Medulla oblongata (tissue), 1 donor: ENCODE data around the gene GCNT1.

Experiments
- DNase-seq: peaks from one replicate; pipeline ENCODE4 v3.0.0-alpha.2; 2015; ENCODE audit errors: extremely low spot score

The GCNT1 gene

GRCh38 chr9:76534026-76534425 is 75.0 kb downstream of the GCNT1 start:
- no peak for DNase-seq

DNA sequence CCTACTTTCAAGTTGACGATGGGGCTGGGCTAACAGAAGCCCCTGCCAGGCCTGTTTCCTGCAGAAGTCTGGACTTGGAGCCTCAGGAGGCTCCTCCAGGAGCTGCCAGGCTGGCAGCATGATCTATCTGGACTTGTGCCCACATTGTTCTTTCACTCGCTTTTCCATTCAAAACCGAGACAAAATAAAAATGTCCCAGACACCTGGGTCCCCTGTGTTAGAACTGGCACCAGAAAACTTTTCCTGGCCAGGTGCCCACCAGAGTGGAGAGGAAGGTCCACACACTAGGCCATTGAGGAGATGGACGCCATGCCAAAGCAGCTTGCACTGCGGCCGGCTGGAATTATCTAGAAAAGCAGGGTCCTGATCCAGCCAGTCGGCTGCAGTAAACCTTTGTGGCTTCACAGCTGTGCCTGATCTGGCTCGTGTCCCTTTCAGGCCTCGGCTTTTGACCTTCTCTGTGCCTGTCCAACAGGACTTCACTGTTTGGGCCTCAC is 78.2 kb downstream of the GCNT1 start:
- peak; percentile 39 for DNase-seq

GRCh38 chr9:76539180-76539579 is 80.2 kb downstream of the GCNT1 start:
- DNase-seq: no peak

- DNase-seq: no peak
Observed at GRCh38 chr9:76542360-76542759, 83.4 kb downstream of the GCNT1 start.

- no peak for DNase-seq
Observed at GRCh38 chr9:76545191-76545590, 86.2 kb downstream of the GCNT1 start.

GRCh38 chr9:76552181-76552580 is 93.2 kb downstream of the GCNT1 start:
- DNase-seq: no peak

GRCh38 chr9:76552751-76553455 is 93.9 kb downstream of the GCNT1 start:
- no peak for DNase-seq

DNA sequence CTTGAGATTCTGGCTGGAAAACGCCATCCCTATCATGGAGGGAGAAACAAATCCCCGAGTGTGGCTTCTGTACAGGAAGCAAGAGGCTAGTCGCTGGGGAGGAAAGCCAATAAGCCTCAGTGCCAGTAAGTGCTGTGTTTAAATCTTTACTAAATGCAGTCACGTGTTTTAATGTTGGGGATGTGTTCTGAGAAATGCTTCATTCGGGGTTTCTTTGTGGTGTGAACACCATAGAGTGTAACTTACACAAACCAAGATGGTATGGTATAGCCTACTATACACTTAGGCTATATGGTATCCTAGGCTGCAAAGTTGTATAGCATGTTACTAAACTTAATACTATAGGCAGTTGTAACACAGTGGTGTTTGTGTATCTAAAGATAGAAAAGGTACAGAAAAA is 94.7 kb downstream of the GCNT1 start:
- DNase-seq: no peak
